HCT116 (cell line): ENCODE measurements around the gene KCNJ10. TPM values are rescaled to one million over a fixed set of nuclear protein-coding genes. Genes with fewer than 3 reads are reported as not detected.

Experiments
- ATAC-seq: fragments of 200-7000 bp; cut with Tn5 transposase; 2 replicates; pipeline ENCODE4 v1.9.1; 2020; ENCODE audit warnings: mild to moderate bottlenecking, moderate library complexity
- BruUV-seq: library from RNA; stranded (reverse); fragments of 400-500 nt; replicated peaks from 2 replicates; lab custom pipeline; 2021; lab: Mats Ljungman, UMichigan
- CTCF ChIA-PET: fragments of 300-600 bp; sonication (Branson Sonifier 250); formaldehyde crosslinking; loops from one replicate; lab custom pipeline; 2021; ENCODE audit warnings: antibody characterized with exemption; lab: Charles Lee
- POLR2A ChIA-PET: fragments of 300-600, 350-600 bp; sonication (Branson Sonifier 250); formaldehyde crosslinking; loops from one replicate; lab custom pipeline; 2021; ENCODE audit warnings: antibody characterized with exemption; lab: Charles Lee
- RAD21 ChIA-PET, 2 experiments: fragments of 300-600 bp; sonication (Branson Sonifier 250); formaldehyde crosslinking; loops; one replicate each; lab custom pipeline; 2023; ENCODE audit warnings: low total read pairs in 2 of 2; ENCODE audit not compliant: uncharacterized antibody in 2 of 2, unreplicated experiment in 2 of 2, low non-redundant PET in 1 of 2; lab: Charles Lee
- DNase-seq: peaks from one replicate; pipeline ENCODE4 v3.0.0-alpha.2; 2010; ENCODE audit warnings: low read depth, low spot score
- H2AFZ ChIP-seq: fragments of 200-600 bp; shearing (Covaris generic), sonication (generic); 2 replicates; pipeline ENCODE4 v1.6.1; 2017; ENCODE audit warnings: low read depth, mixed run types, mixed read lengths, antibody characterized with exemption, low read length; ENCODE audit not compliant: poor library complexity, severe bottlenecking
- H3K27ac ChIP-seq: 2 replicates; pipeline ENCODE4 v1.5.1; 2012; ENCODE audit warnings: low read depth, low read length
- H3K27me3 ChIP-seq: fragments of 200-600 bp; sonication (generic); 2 replicates; pipeline ENCODE4 v1.6.1; 2016; ENCODE audit warnings: mixed run types, low read length, mixed read lengths; ENCODE audit not compliant: insufficient read depth
- H3K36me3 ChIP-seq, 2 experiments: fragments of 200-500 bp in 1 of 2; fragments of 200-600 bp in 1 of 2; sonication (Bioruptor generic) in 1 of 2; sonication (generic) in 1 of 2; 2 replicates each; pipeline versions ENCODE4 v1.5.1 to v1.6.1; 2014 to 2016; ENCODE audit warnings: low read length in 2 of 2, inconsistent platforms in 1 of 2, mixed read lengths in 1 of 2, mixed run types in 1 of 2; ENCODE audit not compliant: insufficient read depth in 2 of 2, control insufficient read depth in 1 of 2
- H3K4me1 ChIP-seq, 2 experiments: fragments of 200-600 bp in 1 of 2; sonication (generic) in 1 of 2; 2 replicates each; pipeline versions ENCODE4 v1.5.1 to v1.6.1; 2012 to 2017; ENCODE audit warnings: low read length in 2 of 2, inconsistent platforms in 1 of 2, mild to moderate bottlenecking in 1 of 2, mixed read lengths in 1 of 2, mixed run types in 1 of 2, moderate library complexity in 1 of 2; ENCODE audit not compliant: insufficient read depth in 2 of 2, control insufficient read depth in 1 of 2
- H3K4me2 ChIP-seq: fragments of 200-600 bp; sonication (generic); 2 replicates; pipeline ENCODE4 v1.6.1; 2017; ENCODE audit warnings: mixed run types, low read length, mixed read lengths
- H3K4me3 ChIP-seq, 2 experiments: fragments of 200-600 bp in 1 of 2; sonication (generic) in 1 of 2; replicated peaks in 1 of 2; 2 replicates each; pipeline ENCODE4 v1.5.1; 2011 to 2016; ENCODE audit warnings: low read length in 2 of 2, control low read depth in 1 of 2, low read depth in 1 of 2, mild to moderate bottlenecking in 1 of 2, mixed read lengths in 1 of 2, mixed run types in 1 of 2
- H3K79me2 ChIP-seq: fragments of 200-600 bp; sonication (generic); 2 replicates; pipeline ENCODE4 v1.6.1; 2017; ENCODE audit warnings: mild to moderate bottlenecking, mixed run types, low read length, moderate library complexity, mixed read lengths; ENCODE audit not compliant: insufficient read depth
- H3K9ac ChIP-seq: fragments of 200-600 bp; sonication (generic); 2 replicates; pipeline ENCODE4 v1.6.1; 2016; ENCODE audit warnings: low read length, mixed read lengths
- H3K9me2 ChIP-seq: fragments of 200-600 bp; sonication (generic), shearing (Covaris generic); 2 replicates; pipeline ENCODE4 v1.6.1; 2017; ENCODE audit warnings: mixed run types, mild to moderate bottlenecking, moderate library complexity; ENCODE audit not compliant: insufficient read depth
- H3K9me3 ChIP-seq, 2 experiments: fragments of 200-500 bp in 1 of 2; fragments of 200-600 bp in 1 of 2; sonication (Bioruptor generic) in 1 of 2; sonication (generic) in 1 of 2; 2 replicates each; pipeline ENCODE4 v1.6.1; 2014 to 2017; ENCODE audit warnings: low read length in 2 of 2, mixed read lengths in 2 of 2, inconsistent platforms in 1 of 2, low read depth in 1 of 2, mild to moderate bottlenecking in 1 of 2, mixed run types in 1 of 2, moderate library complexity in 1 of 2; ENCODE audit not compliant: control insufficient read depth in 1 of 2, insufficient read depth in 1 of 2
- H4K20me1 ChIP-seq: fragments of 200-600 bp; sonication (generic), shearing (Covaris generic); 2 replicates; pipeline ENCODE4 v1.6.1; 2017; ENCODE audit warnings: mixed run types, mild to moderate bottlenecking, moderate library complexity; ENCODE audit not compliant: insufficient read depth
- ATF3 ChIP-seq: IDR thresholded peaks from 2 replicates; pipeline ENCODE4 v1.6.1; 2012
- CBX3 ChIP-seq: IDR thresholded peaks from 2 replicates; pipeline ENCODE4 v1.6.1; 2012; ENCODE audit warnings: low read depth
- EGR1 ChIP-seq: IDR thresholded peaks from 2 replicates; pipeline ENCODE4 v1.6.1; 2012; ENCODE audit warnings: low read depth
- ELF1 ChIP-seq: IDR thresholded peaks from 2 replicates; pipeline ENCODE4 v1.6.1; 2012; ENCODE audit warnings: low read depth, borderline replicate concordance
- EZH2 ChIP-seq: fragments of 200-600 bp; sonication (generic); IDR thresholded peaks from 2 replicates; pipeline ENCODE4 v1.6.1; 2017; ENCODE audit warnings: antibody characterized with exemption, mixed run types
- EZH2phosphoT487 ChIP-seq: fragments of 200-600 bp; IDR thresholded peaks from 2 replicates; pipeline ENCODE4 v1.6.1; 2018; ENCODE audit warnings: antibody characterized with exemption, borderline replicate concordance
- FOSL1 ChIP-seq: IDR thresholded peaks from 2 replicates; pipeline ENCODE4 v1.6.1; 2012; ENCODE audit warnings: low read depth
- MAX ChIP-seq: IDR thresholded peaks from 2 replicates; pipeline ENCODE4 v1.6.1; 2012
- SIN3A ChIP-seq: IDR thresholded peaks from 2 replicates; pipeline ENCODE4 v1.6.1; 2012; ENCODE audit warnings: low read depth
- SP1 ChIP-seq: IDR thresholded peaks from 2 replicates; pipeline ENCODE4 v1.6.1; 2012; ENCODE audit warnings: low read depth
- SRF ChIP-seq: IDR thresholded peaks from 2 replicates; pipeline ENCODE4 v1.6.1; 2012; ENCODE audit warnings: low read depth
- TCF7L2 ChIP-seq: IDR thresholded peaks from 2 replicates; pipeline ENCODE4 v1.7.0; 2011; ENCODE audit warnings: borderline replicate concordance, inconsistent platforms; ENCODE audit not compliant: insufficient read depth, insufficient read length; ENCODE audit errors: extremely low read depth
- ZFX ChIP-seq: fragments of 450-650 bp; IDR thresholded peaks from 2 replicates; pipeline ENCODE4 v1.6.1; 2017
- ZNF274 ChIP-seq: fragments of 200-500 bp; sonication (Bioruptor generic); IDR thresholded peaks from 2 replicates; pipeline ENCODE4 v1.6.1; 2014; ENCODE audit warnings: mild to moderate bottlenecking, low read depth, low read length, inconsistent platforms
- intact Hi-C: fragments of 100-400 bp; cut with micrococcal nuclease; formaldehyde crosslinking; loops from 2 replicates; pipeline ENCODE4 v1.10.0; 2022
- total RNA-seq: library from RNA; stranded (reverse); gene quantifications from one replicate; pipeline ENCODE4 v1.2.1, GENCODE V29; 2021; ENCODE audit not compliant: unreplicated experiment

The KCNJ10 gene
- total RNA-seq, 1 experiment from 2014 or later = 0.57 TPM

DNA sequence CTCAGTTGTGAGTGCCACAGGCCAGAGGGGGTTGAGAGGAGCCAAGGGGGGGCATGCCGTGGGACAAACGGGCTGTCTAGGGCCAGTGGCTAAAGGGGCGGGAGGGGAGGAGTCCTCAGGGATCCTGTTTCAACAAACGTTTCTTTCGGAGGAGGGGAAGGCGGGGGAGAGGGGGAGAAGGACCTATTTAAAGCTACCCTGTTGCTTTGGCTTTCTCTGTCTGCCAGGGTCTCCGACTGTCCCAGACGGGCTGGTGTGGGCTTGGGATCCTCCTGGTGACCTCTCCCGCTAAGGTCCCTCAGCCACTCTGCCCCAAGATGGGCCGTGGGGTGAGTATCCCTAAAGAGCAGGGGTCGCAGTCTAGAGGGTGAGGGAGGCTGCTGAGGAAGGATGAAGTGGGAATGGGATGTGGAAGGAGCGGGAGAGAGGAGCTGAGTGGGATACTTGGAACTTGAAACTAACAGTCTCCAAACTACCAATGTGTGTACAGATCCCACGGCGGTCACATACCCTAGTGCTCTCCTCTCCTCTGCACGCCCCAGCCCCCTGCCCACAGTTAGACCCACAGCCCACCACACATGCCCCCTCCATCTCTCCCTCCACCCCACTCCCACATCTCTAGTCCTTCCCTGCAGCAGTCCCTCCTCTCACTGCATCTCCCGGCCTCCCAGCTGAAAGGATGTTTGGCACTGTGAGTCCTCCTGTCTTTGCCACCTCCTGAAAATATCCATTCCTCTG is 45.8 kb upstream of the KCNJ10 start, which contains the start of gene ATP1A2:
ATP1A2 (plus strand) TSS at position 215 of the 738 bp plus-strand sequence; CDS start at position 318, 103 bp downstream.
- Histone ChIP-seq H3K27me3 (no peaks in the 10 kb centered on the region), H3K79me2 (no peaks in the 10 kb centered on the region), H3K36me3 (no peaks in the 10 kb centered on the region)
- BruUV-seq = no TSS peak
- RAD21 ChIA-PET = no interaction called here
- TF ChIP-seq MAX (no peak), ZNF274 (no peak), ZFX (no peak), FOSL1 (no peak), EGR1 (no peak), EZH2 (no peak), ATF3 (no peak), TCF7L2 (no peak), SRF (no peak), ELF1 (no peak), SP1 (no peak), SIN3A (no peak), CBX3 (no peak), EZH2phosphoT487 (no peak)
- TF ChIP-seq, all 23 proteins: peak for 0
- Histone ChIP-seq H3K9me3 (no peaks in the 10 kb centered on the region), H4K20me1 (no peaks in the 10 kb centered on the region), H3K4me2 (no peak within 1 kb of the TSS), H3K9me2 (no peaks in the 10 kb centered on the region), H3K9ac (no peak within 1 kb of the TSS), H3K27ac (no peak within 1 kb of the TSS), H2AFZ (no peak within 1 kb of the TSS), H3K4me1 (0 out of 4 replicates have a peak, but pooled peaks cover 0 to 4% of the 10 kb centered on the region in 2 experiments), H3K4me3 (no peak within 1 kb of the TSS)
- intact Hi-C loops = no loop called here
- ChIA-PET CTCF (interaction anchor here (0.8 kb wide), 1 partner anchor 9 kb away, joined by 3 read pairs; no protein-coding TSS in a partner anchor), POLR2A (no interaction called here)
- no peak for DNase-seq
- ATAC-seq = no peak
